Measurements from ENCODE around the gene LARP1B.
"Not testable (repeated sequence)": the region's sequence is repeated elsewhere in the genome, so short reads cannot be mapped to it uniquely, and the experiment has no call there.

LARP1B gene

DNA sequence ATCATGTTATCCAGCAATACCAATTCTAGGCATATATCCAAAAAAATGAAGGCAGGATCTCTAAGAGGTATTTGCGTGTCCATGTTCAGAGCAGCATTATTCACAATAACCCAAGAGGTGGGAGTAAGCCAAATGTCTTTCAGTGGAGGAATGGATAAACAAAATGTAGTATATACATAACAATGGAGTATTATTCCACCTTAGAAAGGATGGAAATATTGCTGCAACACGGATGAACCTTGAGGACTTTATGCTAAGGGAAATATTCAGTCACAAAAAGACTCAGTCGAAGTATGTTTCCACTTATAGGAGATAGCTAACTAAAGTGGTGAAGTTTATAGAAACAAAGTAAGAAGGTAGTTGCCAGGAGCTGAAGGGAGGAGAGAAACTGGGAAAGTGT, 74.3 kb downstream of the LARP1B start:
- DNase-seq (ENCODE audit: low read depth in 2 of 2) = no peak

DNA sequence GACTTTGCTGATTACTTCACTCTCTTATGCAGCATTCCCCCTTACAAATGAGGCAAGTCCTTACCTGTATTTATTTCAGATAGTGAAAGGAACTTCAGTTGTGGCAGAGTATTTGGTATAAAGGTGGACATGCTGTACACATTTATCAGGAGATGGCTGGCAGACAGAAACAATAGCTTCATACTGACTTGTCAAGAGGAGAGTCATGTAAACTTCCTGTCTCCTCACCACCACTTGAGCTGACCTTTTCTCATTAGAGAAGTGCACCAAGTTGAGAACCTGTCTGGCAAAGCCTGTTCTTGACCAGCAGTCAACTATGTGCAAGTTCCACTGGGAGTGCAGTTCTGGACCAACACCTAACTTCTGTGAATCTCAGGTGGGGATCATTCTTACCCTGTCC, 80.8 kb downstream of the LARP1B start:
- no peak for DNase-seq (ENCODE audit: low read depth in 2 of 2)

DNA sequence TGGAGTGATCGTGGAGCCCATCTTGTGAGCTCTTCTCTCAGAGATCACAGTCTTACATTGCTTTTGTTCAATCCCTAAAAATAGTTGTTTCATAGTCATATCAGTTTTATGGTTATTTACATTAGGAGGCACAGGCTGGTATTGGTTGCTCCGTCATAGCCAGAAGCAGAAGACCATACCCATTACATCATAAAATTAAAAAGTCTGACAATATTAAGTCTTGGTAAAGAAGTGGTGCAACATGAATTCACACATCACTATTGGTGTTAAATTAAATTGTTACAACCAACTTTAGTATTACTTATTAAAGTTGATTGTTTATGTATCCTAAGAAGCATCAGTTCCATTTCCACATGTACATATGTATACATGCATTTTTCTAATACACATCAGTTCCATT, 84.6 kb downstream of the LARP1B start:
- no peak for DNase-seq (ENCODE audit: low read depth in 2 of 2)

DNA sequence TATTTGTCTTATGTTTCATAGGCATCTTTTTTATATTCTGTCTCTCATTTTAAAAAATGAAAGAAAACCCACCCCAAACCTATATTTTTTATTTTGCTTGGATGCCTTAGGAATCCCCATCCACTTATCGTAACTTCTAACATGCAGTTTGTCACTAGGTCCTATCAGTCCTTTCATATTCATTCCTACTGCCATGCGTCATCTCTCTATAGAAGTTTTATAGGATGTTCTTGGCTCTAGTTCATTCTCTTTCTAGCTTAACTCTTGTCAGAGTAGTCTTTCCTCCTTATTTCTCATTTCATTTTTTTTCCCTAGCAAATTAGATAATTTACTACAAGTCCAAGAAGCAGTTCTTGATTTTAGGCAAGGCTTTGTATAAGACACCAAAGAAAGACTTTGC, 92.7 kb downstream of the LARP1B start:
- DNase-seq (ENCODE audit: low read depth in 2 of 2) = no peak

DNA sequence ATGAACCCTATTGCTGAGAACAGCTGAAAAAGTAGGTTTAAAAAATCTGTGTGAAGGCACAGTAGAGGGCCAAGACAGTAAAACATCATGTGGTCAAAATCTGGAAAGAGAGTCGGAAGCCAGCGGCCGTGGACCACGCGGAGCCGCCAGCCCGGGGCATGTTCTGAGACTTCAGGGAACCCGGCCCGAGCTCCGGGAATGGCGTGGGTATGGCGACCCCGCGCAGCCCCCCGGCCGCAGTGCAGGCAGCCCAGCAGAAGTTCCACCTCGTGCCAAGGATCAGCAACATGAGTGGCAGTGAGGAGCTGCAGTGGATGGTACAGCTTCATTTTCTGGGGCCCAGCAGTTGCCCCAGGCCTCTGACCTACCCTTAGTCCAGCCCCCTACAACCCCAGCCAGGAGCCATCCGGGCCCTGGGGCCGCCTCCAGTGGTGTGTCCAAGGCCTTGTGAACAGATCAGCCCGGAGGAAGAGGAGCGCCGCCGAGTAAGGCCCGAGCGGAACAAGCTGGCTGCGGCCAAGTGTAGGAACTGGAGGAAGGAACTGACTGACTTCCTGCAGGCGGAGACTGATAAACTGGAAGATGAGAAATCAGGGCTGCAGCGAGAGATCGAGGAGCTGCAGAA, 94.2 kb downstream of the LARP1B start:
- no peak for DNase-seq (ENCODE audit: low read depth in 2 of 2)

DNA sequence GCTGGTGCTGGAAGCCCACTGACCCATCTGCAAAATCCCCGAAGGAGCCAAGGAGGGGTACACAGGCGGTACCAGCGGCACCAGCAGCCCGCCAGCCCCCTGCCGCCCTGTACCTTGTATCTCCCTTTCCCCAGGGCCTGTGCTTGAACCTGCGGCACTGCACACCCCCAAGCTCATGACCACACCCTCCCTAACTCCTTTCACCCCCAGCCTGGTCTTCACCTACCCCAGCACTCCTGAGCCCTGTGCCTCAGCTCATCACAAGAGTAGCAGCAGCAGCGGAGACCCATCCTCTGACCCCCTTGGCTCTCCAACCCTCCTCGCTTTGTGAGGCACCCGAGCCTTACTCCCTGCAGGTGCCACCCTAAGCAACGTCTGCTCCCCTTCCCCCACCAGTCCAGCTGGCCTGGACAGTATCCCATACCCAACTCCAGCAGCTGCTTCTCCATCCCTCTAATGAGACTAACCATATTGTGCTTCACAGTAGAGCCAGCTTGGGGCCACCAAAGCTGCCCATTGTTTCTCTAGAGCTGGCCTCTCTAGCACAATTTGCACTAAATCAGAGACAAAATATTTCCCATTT, 94.9 kb downstream of the LARP1B start:
- DNase-seq (ENCODE audit: low read depth in 2 of 2) = no peak

DNA sequence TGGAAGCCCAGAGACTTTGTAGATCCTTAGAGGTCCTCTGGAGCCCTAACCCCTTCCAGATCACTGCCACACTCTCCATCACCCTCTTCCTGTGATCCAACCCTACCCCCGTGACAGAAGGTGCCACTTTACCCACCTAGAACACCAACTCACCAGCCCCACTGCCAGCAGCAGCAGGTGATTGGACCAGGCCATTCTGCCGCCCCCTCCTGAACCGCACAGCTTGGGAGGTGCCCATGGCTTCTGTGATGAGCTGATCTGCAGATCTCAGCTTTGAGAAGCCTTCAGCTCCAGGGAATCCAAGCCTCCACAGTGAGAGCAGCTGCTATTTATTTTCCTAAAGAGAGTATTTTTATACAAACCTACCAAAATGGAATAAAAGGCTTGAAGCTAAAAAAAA, 95.4 kb downstream of the LARP1B start:
- DNase-seq (ENCODE audit: low read depth in 2 of 2) = not testable (repeated sequence)

DNA sequence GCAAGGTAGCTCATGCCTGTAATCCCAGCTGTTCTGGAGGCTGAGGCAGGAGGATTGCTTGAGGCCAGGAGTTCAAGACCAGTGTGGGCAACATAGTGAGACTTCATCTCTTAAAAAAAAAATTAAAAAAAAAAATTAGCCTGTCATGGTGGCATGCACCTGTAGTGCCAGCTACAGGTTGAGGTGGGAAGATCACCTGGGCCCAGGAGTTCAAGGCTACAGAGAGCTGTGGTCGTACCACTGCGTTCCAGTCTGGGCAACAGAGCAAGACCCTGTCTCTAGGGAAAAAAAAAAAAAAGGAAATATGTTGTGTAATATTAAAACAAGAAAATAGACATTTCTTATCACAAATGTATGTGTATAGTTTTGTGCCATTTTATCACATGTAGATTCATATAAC, 97.8 kb downstream of the LARP1B start:
- DNase-seq (ENCODE audit: low read depth in 2 of 2) = no peak

DNA sequence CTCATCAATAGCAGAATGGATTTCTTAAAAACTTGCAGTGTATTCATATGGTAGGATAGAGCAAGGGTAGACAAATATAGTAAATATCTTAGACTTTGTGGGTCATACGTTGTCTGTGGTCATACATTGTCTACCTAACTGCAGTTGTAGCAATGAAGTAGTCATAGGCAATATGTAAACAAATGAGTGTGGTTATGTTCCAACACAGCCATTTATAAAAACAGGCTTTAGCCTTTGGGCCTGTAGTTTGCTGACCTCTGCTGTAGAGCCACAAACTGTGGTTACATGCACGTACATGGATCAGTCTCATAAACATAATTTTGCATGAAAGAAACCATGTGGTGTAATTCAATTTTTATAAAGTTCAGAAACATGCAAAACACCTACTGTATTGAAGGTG, 98.9 kb downstream of the LARP1B start:
- no peak for DNase-seq (ENCODE audit: low read depth in 2 of 2)

DNA sequence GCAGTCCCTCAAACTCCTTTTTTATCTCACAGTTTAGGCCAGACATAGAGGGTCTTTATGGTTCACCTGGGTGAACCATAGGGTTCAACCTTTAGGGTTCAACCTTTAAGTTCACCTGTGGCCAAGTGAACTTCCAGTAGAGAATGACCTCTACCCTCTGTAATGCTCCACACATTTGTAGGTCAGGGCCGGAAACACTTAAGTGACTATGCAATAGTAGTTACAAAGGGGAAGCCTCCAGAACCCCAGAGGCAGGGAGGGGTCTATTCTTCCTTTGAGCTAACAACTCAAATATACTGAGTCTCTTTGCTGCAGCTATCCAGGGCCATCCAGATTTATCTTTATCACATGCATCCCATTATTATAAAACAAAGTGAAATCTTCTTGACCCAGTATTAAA, 100.0 kb downstream of the LARP1B start:
- DNase-seq (ENCODE audit: low read depth in 2 of 2) = no peak

DNA sequence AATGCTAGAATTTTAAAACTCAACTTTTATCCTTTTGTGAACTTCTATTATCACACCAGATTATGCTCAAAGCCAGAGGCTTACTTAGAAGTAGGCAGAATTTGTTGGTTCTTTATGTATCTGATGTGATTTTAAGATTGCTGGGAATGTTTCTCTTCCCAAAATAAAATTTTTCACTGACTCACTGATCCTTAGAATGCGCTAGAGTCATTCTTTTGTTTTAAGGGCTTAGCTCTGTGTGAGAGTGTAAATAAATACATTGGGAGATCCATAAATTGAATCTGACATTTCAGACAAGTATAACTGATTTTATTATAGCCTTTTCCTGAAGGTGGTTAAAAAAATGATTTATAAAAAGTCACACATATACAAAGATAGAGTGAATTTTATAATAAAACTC, 101.3 kb downstream of the LARP1B start:
- DNase-seq (ENCODE audit: low read depth in 2 of 2) = no peak

DNA sequence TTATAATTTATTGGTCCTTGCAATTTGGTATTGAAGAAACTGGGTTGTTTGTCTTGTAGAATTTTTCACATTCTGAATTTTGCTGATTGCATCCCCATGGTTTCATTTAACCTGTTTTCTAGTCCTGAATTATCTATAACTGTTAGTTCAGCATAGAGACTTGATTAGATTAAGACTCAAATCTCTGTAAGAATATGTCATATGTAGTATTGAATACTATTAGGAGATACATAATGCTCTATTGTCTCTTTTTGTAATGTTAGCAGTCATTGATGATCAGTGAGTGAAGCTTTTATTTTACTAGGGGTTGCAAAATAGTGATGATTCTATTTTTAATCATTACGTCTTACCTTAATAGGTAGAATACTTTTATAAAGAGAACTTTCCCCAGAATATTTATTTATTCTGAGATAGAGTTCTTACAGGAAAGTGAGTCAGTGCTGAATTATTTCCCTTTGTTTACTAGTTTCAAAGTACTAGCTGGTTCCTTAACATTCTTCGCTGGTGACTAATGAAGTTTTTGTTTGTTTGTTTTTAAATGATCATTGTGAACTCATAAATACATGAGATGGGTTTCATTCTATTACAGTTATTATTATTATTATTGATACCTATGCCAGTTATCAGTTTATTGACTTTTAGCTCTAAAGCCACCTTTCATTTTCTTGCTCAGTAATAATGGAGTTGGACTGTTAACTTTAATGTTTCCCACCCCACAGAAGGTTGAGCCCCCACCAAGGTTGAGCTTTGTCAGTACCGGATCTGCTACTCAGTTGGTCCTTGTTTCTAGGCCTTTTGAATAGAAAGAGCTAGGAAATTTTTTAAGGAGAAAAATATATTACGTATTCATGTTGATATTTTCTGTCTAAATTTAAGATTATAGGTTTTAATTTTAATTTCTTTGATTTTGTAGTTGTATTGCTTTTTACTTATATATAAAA, 102.3 kb downstream of the LARP1B start:
- no peak for DNase-seq (ENCODE audit: low read depth in 2 of 2)

DNA sequence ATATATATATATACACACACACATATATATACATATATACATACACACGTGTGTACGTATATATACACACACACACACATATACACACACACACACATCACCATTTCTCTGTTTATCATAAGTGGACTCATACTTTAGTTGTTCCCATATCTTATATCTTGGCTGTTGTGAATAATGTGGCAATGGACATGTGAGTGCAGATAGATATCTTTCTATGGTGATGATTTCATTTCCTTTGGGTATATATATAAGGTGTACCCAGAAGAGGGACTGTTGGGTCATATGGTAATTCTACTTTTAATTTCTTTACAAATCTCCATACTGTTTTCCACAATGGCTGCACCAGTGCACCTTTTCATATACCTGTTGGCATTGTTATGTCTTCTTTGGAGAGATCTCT, 105.9 kb downstream of the LARP1B start:
- DNase-seq (ENCODE audit: low read depth in 2 of 2) = no peak

DNA sequence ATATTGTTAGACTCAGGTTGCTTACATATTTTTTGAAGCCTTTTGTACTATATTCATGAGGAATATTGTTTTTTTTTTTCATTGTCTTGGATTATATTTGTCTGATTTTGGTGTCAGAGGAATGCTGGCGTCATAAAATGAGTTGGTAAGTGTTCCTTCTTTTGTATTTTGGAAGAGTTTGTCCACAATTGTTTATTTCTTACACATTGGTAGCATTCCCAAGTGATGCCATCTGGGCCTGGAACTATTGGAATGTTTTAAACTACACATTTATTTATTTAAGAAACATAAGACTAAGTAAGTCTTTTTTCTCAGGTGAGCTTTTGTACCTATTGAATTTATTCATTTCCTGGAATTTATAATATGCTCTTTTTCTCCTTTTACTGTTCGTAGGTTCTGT, 107.6 kb downstream of the LARP1B start:
- DNase-seq (ENCODE audit: low read depth in 2 of 2) = no peak

DNA sequence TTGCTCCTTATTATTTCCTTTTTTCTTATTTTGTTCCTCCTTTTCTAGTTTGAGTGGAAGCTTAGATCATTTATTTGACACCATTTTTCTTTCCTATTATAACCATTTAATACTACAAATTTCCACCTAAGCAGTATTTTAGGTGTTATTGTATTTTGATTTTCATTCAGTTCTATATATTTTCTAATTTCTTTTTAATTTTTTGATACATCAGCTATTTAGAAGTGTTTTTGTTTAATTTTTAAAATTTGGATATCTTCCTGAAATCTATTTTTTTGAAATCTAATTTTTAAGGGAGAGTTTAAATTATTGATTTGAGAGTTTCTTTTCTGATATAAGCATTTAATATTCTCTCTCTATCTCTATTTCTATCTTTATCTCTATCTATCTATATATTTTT, 108.1 kb downstream of the LARP1B start:
- DNase-seq (ENCODE audit: low read depth in 2 of 2) = no peak

DNA sequence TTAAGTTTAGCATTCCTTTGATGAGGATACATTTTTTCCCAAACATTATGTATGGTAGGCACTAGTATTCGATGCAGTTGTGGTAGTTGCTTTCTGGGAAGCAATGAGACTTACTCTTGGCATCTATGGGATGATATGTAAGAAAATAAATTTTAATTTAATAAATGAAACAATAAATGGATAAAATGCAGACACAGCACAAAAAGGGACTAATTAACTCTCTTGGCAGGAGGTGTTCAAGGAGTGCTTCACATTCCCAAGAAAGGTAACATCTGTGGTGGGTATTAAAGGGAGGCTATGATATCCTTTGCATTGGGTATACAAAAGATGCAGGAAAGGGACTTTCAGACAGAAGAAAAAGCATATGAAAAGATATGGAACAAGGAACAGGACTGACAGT, 115.5 kb downstream of the LARP1B start:
- no peak for DNase-seq (ENCODE audit: low read depth in 2 of 2)

DNA sequence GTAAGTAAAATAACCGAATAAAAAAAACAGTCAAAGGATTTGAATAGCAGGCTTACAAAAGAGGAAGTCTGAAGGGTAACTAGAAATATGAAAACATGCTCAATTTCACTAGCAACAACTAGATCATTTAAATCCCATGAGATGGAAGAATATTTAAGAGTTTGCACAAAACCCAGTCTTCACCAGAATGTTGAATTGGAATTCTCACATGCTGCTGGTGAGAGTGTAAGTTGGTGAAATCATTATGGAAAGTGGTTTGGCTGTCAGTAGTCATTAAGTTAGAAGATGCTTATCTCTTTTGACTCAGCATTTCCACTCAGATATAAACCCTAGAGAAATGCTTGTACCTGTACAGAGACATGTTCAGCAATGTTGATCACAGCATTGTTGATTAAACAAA, 116.4 kb downstream of the LARP1B start:
- DNase-seq (ENCODE audit: low read depth in 2 of 2) = no peak

DNA sequence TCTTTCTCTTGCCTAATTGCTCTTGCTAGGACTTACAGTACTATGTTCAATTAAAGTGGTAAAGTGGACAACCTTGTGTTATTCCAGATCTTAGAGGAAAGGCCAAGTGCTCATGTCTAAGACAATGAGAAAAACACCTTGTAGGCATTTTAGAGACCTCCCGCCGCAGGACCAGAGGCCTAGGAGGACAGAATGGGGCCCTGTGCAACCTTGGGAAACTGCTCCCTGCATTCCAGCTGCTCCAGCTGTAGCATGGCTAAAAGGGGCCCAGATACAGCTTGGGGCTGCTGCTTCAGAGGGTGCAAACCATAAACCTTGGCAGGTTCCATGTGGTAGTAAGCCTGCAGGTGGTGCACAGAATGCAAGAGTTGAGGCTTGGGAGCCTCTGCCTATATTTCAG, 125.5 kb downstream of the LARP1B start:
- no peak for DNase-seq (ENCODE audit: low read depth in 2 of 2)

DNA sequence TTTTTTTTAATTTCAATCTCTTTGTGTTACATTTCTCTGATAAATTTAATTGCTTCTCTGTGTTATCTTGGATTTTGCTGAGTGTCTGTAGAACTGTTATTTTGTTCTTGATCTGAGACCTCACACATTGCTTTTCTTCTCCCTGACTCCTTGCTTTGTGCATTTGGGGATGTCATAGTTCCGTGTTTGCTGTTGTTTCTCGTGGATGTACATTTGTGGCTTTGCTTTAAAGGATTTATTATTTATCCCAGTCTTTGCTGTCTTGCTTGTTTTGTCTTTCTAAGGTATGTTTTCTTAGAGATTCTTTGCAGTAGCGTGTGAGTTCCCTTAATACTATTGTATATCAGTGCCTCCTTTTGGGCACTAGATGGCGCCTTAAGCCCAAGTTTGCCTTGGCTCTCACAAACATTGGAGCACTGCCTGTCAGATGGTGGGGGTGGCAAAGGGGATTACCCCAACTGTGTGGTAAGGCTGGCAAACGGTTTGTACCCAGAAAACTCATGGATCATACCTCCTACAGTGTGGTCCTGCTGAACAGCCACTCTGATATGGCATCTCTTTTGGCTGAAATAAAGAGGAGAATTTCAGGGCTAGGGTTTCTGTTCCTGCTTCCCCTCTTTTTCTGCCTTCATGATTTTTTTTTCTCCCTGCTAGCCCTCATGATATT, 130.1 kb downstream of the LARP1B start:
- DNase-seq (ENCODE audit: low read depth in 2 of 2) = peak; percentile 30 to 42

DNA sequence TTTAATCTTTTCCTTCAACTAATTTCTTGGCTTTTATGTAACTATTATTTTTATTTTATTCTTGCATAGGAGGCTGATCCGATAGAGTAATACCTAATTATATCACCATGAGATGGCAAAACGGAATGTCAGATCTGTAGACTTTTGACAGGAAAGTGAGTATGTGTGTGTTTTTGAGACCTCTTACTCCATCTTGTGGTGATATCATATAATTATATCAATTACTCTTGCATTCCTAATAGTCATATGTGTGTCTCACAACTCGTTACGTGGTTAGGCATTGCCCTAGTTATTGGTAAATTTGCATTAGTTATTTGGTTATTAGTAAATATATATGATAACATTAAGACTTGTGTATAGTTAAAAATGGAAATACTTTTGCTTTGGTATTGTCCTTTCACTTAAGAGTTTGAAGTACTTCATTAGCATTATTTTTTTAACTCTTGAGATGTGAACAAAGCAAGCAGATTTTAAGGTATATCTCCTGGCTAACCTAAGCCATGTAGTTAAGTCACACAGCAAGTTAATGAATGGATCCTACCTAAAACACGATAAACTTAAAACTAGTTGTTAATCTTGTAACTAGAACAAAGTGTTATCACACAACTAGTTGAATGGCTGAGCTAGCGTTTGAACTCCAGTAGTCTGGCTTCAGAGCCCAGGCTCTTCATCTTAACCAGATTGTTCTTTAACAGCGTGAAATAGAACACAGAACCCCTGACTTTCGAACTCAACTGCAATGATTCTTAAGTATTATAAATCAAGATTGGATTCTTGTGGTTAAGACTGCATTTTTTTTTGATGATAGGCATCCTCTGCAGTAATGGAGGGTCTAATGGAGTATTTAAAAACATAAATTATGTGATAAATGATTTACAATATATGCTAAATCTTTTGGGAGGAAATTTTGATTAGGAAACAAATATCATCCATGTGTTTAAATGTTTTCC, 159.4 kb downstream of the LARP1B start:
- DNase-seq (ENCODE audit: low read depth in 2 of 2) = peak; percentile 47 to 52

DNA sequence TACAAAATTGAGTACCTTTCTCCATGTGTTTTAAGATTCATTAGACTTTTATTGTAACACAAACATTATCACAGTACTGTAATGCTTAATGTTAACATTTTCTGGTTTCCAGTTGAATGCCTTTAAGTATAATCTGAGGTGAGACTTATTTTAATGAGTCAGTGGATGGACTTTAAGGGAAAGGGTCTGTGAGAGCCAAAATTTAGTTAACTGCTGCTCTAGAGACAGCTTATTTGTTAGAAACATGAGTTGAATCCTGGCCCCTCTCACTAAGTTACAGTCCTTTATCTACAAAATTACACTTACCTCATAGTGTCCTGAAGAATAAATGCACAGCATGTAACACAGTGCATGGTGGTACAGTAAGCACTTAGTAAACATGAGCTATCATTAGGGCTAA, 160.5 kb downstream of the LARP1B start:
- no peak for DNase-seq (ENCODE audit: low read depth in 2 of 2)
